ENCODE data around the gene DCUN1D3.
"Not testable (repeated sequence)": the region's sequence is repeated elsewhere in the genome, so short reads cannot be mapped to it uniquely, and the experiment has no call there.

DCUN1D3 gene

GRCh38 chr16:20860995-20861394 is 39.2 kb downstream of the DCUN1D3 start:
- not testable (repeated sequence) for DNase-seq

DNA sequence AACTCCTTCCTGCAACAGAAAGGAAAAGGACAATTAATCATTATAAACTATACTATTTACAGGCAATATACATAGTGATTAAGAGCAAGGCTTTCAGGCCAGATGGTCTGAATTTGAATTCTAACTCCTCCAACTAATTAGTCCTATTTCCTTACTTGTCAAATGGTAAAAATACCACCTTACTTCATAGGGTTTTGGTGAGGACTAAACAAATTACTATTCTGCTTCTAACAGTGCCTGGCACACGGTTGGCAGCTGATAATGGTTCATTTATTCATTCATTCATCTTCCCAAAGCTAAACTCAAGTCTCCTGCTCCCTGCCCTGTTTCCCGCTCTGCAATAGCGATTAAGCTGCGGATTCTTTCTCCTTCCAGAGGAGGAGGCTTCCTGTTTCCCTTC is 39.8 kb downstream of the DCUN1D3 start:
- no peak for DNase-seq

DNA sequence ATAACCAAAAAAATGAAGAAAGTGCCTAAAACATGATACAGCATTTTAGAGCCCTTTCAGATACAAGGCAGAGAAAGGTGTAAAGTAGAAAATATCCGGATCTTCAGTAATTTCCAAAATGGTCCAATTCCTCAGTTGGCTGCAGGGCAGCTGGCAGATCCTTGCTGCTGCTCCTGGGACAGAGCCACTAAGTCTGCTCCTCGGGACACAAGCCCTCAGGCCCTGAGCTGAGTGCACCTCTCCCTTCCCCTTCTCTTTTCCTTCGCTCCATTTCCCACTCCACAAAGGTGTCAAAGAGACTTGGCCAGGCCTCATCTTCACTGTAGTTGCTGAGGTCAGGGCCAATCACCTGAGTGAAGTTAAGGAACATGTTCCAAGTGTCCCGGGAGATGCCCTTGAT is 40.5 kb downstream of the DCUN1D3 start:
- DNase-seq = no peak

DNA sequence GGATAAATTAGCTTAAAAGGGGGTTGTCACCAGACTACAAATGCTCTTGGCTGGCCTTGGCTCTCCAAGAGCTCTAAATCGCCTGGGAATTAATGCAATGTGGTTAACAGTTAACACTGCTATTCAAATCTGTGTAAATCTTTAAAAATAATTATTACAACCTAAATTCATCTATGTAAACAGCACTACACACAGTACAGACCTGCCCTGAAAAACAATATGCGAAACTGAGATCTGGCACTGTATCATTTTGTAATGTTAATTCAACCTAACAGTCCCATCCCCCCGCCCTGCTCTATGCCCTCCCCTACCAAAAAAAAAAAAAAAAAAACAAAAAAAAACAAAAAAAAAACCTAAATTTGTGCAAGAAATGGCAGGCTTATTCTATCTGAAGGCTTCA is 40.9 kb downstream of the DCUN1D3 start:
- DNase-seq = no peak

- DNase-seq = no peak
Observed at GRCh38 chr16:20857281-20857680, 42.9 kb downstream of the DCUN1D3 start.

GRCh38 chr16:20854963-20855362 is 45.2 kb downstream of the DCUN1D3 start:
- no peak for DNase-seq

GRCh38 chr16:20853981-20854620 is 46.1 kb downstream of the DCUN1D3 start:
- no peak for DNase-seq

- DNase-seq = no peak
Observed at GRCh38 chr16:20853143-20853542, 47.0 kb downstream of the DCUN1D3 start.

GRCh38 chr16:20851601-20852000 is 48.6 kb downstream of the DCUN1D3 start:
- no peak for DNase-seq

DNA sequence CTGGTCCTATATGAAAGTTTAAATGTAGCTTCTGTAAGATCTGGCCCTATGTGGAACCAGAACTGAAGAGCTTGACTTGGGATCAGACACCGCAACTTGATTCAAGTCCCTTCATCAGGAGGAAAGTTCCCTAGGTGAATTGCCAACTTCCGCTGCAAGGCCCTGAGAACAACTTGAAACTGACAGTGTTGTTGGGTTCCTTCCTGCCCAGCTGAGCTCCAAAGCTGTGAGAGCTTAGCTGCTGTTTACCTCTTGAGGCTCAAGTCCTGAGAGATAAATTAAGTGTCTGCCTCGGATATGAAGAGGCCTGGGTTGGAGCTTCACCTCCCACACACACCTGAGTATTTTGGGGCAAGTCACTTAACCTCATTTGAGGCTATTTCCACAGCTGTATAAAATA is 49.2 kb downstream of the DCUN1D3 start:
- no peak for DNase-seq

- peak; percentile 8 to 49 (median 36) for DNase-seq
Observed at GRCh38 chr16:20849589-20850390, 50.4 kb downstream of the DCUN1D3 start.

DNA sequence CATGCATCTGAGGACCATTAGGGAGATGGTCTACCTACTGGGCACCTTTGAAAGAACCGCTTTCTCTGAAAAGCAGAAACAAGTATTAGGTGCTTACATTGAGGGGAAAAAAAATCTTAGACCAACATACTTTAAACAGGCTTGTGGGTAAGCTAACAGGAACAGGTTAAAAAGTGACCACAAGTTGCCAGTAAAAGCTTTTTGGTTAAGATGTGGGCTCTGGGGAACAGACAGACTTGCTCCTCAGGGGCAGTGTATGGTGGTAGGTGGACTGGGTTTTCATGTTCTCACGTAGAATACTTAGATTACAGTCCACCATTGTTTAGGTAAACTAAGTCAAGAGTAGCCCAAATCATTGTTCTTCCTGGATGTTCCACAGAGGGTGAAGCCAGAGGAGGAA is 52.6 kb downstream of the DCUN1D3 start:
- DNase-seq = no peak

DNA sequence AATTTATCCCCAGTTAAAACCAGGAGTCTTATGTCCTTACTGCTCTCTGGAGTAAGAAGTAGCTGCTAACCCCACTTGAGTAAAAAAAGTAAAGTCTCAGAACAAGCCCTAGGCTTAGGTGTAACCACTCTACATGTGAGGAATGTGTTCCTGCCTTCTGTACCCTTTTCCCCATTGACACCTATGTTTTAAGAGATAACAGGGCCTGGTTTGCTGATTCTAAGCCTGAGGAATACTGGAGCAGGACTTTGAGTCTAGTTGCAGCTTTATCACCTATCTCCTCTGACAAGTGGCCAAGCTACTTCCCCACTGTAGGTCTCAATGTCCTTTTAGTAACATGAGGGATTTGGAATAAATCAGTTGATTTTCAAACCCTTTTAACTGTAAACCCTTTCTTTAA is 53.6 kb downstream of the DCUN1D3 start:
- no peak for DNase-seq

GRCh38 chr16:20846030-20846429 is 54.1 kb downstream of the DCUN1D3 start:
- DNase-seq = no peak

DNA sequence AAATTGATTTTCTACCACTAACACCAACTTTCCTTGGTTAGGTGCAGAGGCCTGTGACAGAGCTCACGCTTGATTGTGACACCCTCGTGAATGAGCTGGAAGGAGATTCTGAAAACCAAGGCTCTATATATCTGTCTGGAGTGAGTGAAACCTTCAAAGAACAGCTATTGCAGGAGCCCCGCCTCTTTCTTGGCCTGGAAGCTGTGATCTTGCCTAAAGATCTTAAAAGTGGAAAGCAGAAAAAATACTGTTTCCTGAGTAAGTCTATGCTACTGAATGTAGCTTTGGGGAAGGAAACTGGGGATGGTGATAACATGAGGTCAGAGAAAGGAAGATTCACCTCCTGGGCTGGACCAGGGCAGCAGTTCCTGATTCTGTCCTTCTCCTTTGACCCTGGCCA is 55.6 kb downstream of the DCUN1D3 start:
- no peak for DNase-seq

GRCh38 chr16:20844054-20844453 is 56.1 kb downstream of the DCUN1D3 start:
- DNase-seq = no peak

- DNase-seq = no peak
Observed at GRCh38 chr16:20839504-20839903, 60.7 kb downstream of the DCUN1D3 start.

GRCh38 chr16:20838240-20838639 is 61.9 kb downstream of the DCUN1D3 start:
- no peak for DNase-seq

GRCh38 chr16:20833086-20833485 is 67.1 kb downstream of the DCUN1D3 start:
- DNase-seq = no peak

DNA sequence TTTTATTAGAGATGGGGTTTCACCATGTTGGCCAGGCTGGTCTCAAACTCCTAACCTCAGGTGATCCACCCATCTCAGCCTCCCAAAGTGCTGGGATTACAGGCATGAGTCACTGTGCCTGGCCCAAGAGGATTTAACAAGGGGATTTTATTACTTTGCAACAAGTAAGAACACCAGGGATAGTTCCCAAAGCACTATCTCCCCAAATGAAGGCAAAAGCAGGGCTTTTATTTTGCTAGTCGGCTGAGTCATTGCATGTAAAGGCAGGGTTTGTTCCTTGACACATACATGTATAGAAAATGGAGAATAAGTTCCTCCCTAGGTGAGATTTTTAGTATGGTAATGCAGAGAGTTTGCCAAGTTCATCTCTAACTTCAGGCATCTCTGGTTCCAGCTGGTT is 69.8 kb downstream of the DCUN1D3 start:
- no peak for DNase-seq

GRCh38 chr16:20829536-20829935 is 70.6 kb downstream of the DCUN1D3 start:
- no peak for DNase-seq

DNA sequence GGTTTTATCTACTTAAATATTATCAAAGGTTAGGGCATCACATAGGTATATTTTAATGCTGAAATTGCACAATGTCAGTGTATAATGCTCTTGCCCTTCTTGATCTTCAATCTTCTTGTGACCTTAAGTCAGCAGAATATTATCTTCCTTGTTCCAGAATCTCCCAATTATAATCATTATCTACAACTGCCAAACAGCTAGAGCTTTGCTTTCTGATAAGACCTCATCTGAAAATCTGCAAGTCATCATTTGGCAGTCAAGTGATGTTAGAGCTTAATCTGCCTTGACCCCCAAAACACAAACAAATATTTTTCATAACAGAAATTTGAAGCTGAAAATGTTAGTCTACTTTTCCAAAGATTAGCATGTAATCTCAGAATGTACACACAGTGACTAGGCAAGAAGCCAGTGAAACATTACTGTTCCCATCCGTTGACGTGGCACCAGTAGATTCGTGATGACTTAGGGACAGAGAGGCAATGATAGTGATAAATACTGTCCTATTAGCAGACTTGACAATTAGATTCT is 74.1 kb downstream of the DCUN1D3 start:
- DNase-seq = no peak

DNA sequence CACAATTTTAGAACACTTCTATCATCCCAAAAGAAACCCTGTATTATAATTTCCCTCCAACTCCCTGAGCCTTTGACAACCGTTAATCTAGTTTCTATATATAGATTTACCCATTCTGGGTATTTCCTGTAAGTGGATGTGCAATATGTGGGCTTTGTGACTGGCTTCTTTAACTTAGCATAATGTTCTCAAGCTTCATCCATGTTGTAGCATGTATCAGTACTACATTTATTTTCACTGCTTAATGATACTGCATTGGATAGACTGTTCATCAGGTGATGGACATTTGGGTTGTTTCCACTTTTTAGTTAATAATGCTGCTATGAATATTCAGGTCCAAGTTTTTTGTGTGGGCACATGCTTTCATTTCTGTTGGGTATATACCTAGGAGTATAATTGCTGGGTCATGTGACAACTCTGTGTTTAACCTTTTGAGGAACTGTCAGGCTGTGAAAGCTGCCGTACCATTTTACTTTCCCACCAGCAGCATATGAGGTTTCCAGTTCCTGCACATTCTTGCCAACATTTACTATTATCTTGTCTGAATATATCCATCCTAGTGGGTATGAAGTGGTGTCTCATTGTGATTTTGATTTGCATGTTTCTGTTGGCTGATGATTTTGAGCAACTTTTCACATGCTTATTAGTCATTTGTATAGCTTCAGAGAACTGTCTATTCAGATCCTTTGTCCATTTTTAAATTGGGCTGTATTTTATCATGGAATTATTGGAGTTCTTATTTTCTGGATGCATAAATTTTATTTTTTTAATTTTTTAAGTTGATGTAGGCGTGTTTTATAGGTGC is 77.4 kb downstream of the DCUN1D3 start:
- no peak for DNase-seq

- DNase-seq = no peak
Observed at GRCh38 chr16:20821682-20822081, 78.5 kb downstream of the DCUN1D3 start.

Data from activated naive CD4-positive, alpha-beta T cell (primary cell).